GM18508 (cell line): ENCODE data around the gene PSMF1.

Experiments used
- ATAC-seq: cut with Tn5 transposase; IDR thresholded peaks from one replicate; pipeline ENCODE4 v1.9.1; 2021; ENCODE audit warnings: moderate number of reproducible peaks; ENCODE audit not compliant: insufficient read depth, unreplicated experiment

The PSMF1 gene

GRCh38 chr20:1118336-1119127 is at the start of gene PSMF1:
Gene PSMF1 (plus strand): TSS chr20:1118602. CDS start chr20:1118774, 172 bp downstream.
- ATAC-seq, result peak; percentile 87

GRCh38 chr20:1072258-1072657 is 46.1 kb upstream of the PSMF1 start:
- ATAC-seq, result no peak

- ATAC-seq, result no peak
Measured at GRCh38 chr20:1075616-1076015, 42.8 kb upstream of the PSMF1 start.

- no peak for ATAC-seq
Measured at GRCh38 chr20:1081891-1082290, 36.5 kb upstream of the PSMF1 start.

GRCh38 chr20:1083431-1084080 is 34.8 kb upstream of the PSMF1 start:
- no peak for ATAC-seq

- no peak for ATAC-seq
Measured at GRCh38 chr20:1085492-1086276, 32.7 kb upstream of the PSMF1 start.

- no peak for ATAC-seq
Measured at GRCh38 chr20:1086277-1087213, 31.9 kb upstream of the PSMF1 start.

GRCh38 chr20:1087311-1087905 is 31.0 kb upstream of the PSMF1 start:
- no peak for ATAC-seq

- ATAC-seq, result no peak
Measured at GRCh38 chr20:1094751-1095150, 23.7 kb upstream of the PSMF1 start.

- ATAC-seq, result no peak
Measured at GRCh38 chr20:1101533-1101932, 16.9 kb upstream of the PSMF1 start.

GRCh38 chr20:1102016-1102415 is 16.4 kb upstream of the PSMF1 start:
- no peak for ATAC-seq

- ATAC-seq, result no peak
Measured at GRCh38 chr20:1103751-1104150, 14.7 kb upstream of the PSMF1 start.

- no peak for ATAC-seq
Measured at GRCh38 chr20:1105599-1106194, 12.7 kb upstream of the PSMF1 start.

GRCh38 chr20:1107176-1107575 is 11.2 kb upstream of the PSMF1 start:
- ATAC-seq, result no peak

- no peak for ATAC-seq
Measured at GRCh38 chr20:1108437-1108920, 9.9 kb upstream of the PSMF1 start.

- no peak for ATAC-seq
Measured at GRCh38 chr20:1112908-1113307, 5.5 kb upstream of the PSMF1 start.

GRCh38 chr20:1118004-1118335 is 432 bp upstream of the PSMF1 start:
- no peak for ATAC-seq

- no peak for ATAC-seq
Measured at GRCh38 chr20:1119128-1119505, 715 bp downstream of the PSMF1 start.

GRCh38 chr20:1119524-1119923 is 1.1 kb downstream of the PSMF1 start:
- ATAC-seq, result no peak
